GM20000 (cell line): ENCODE results near the gene ERVH48-1.
"Not testable (repeated sequence)": the region's sequence is repeated elsewhere in the genome, so short reads cannot be mapped to it uniquely, and the experiment has no call there.

Experiments used
- DNase-seq: peaks from one replicate; pipeline ENCODE4 v3.0.0; 2012; ENCODE audit warnings: low spot score
- CTCF ChIP-seq: IDR thresholded peaks from 2 replicates; pipeline ENCODE4 v1.5.1; 2012; ENCODE audit warnings: mild to moderate bottlenecking, control low read depth; ENCODE audit errors: extremely low read depth, missing control alignments

Gene ERVH48-1

GRCh38 chr21:42942244-42942643 lies 16.8 kb upstream of the ERVH48-1 start:
- no peak for TF ChIP-seq CTCF
- no peak for DNase-seq

- no peak for DNase-seq
- no peak for TF ChIP-seq CTCF
These were observed 16.3 kb upstream of the ERVH48-1 start for GRCh38 chr21:42941696-42942085.

GRCh38 chr21:42939582-42940413 lies 14.4 kb upstream of the ERVH48-1 start:
- TF ChIP-seq CTCF: no peak
- no peak for DNase-seq

GRCh38 chr21:42938606-42938995 lies 13.2 kb upstream of the ERVH48-1 start:
- not testable (repeated sequence) for DNase-seq

GRCh38 chr21:42937960-42938605 lies 12.7 kb upstream of the ERVH48-1 start:
- TF ChIP-seq CTCF: no peak
- DNase-seq: no peak

GRCh38 chr21:42937034-42937940 lies 11.9 kb upstream of the ERVH48-1 start:
- not testable (repeated sequence) for DNase-seq

GRCh38 chr21:42936360-42936759 lies 10.9 kb upstream of the ERVH48-1 start:
- not testable (repeated sequence) for DNase-seq

- not testable (repeated sequence) for DNase-seq
These were observed 8.5 kb upstream of the ERVH48-1 start for GRCh38 chr21:42933973-42934372.

GRCh38 chr21:42933137-42933970 lies 7.9 kb upstream of the ERVH48-1 start:
- DNase-seq: not testable (repeated sequence)

- DNase-seq: not testable (repeated sequence)
These were observed 7.1 kb upstream of the ERVH48-1 start for GRCh38 chr21:42932378-42933136.
